ENCODE results near the gene PCSK5. TPM values are rescaled to one million over a fixed set of nuclear protein-coding genes. Genes with fewer than 3 reads are reported as not detected.

Gene PCSK5
- total and polyA plus RNA-seq, 2 donors (not counting 3 experiments of a cell fraction or from before 2014, with no cell fraction given), result 2.6 to 4.8 TPM

GRCh38 chr9:75894566-75894965, 4.1 kb downstream of the PCSK5 start:
- Histone ChIP-seq H3K4me1 (ENCODE audit: control insufficient read depth, extremely low read depth, insufficient read depth, low read length) (peaks cover 18% of the 10 kb centered on the region), H3K36me3 (ENCODE audit: control insufficient read depth in 2 of 2, extremely low read depth in 1 of 2, insufficient read depth in 2 of 2, low read length in 2 of 2) (no peaks in the 10 kb centered on the region), H2AFZ (ENCODE audit: low read depth, low read length) (no peak overlapping the region), H3K27me3 (ENCODE audit: control insufficient read depth in 2 of 2, insufficient read depth in 2 of 2, low read length in 2 of 2) (peaks cover 0 to 6% of the 10 kb centered on the region in 2 experiments), H3K27ac (ENCODE audit: insufficient read depth, low read depth, low read length) (no peak overlapping the region), H3K9ac (replicated peaks; ENCODE audit: extremely low read depth, insufficient read depth, low read length) (no peak overlapping the region), H3K4me3 (replicated peaks in 1 of 3; ENCODE audit: insufficient read depth in 1 of 3, low read depth in 1 of 3, low read length in 3 of 3) (no peak overlapping the region), H3K9me3 (replicated peaks; ENCODE audit: control insufficient read depth, insufficient read depth, low read length) (no peaks in the 10 kb centered on the region), H4K20me1 (replicated peaks; ENCODE audit: control insufficient read depth, extremely low read depth, insufficient read depth, low read length) (no peaks in the 10 kb centered on the region), H3K9me1 (replicated peaks; ENCODE audit: control insufficient read depth, extremely low read depth, insufficient read depth, low read length) (no peaks in the 10 kb centered on the region), H3K79me2 (ENCODE audit: control insufficient read depth, insufficient read depth, low read length) (no peaks in the 10 kb centered on the region), H3K4me2 (ENCODE audit: insufficient read depth, low read length) (no peak overlapping the region)
- no peak for DNase-seq (ENCODE audit: low read depth, low spot score)
- dilution Hi-C loops (cut with MboI; ENCODE audit: extremely low pct_ligation_motif_present, low sequenced_read_pairs), result no loop called here
- ChIA-PET CTCF (interaction anchor here (0.8 to 1.2 kb wide), 2 partner anchors 16 to 28 kb away, joined by 3 read pairs; no protein-coding TSS in a partner anchor), POLR2A (no interaction called here)
- FAIRE-seq, result no peak
- intact Hi-C loops (cut with micrococcal nuclease), result loop anchor here (5.0 to 10.0 kb wide), 6 partner anchors 290 to 870 kb away; partner anchors contain the start of genes CARNMT1, GCNT1 and RFK
- no TSS peak for BruUV-seq (replicated peaks)
- no peak for TF ChIP-seq EZH2 (IDR thresholded peaks at IDR 0.05; ENCODE audit: borderline replicate concordance, low read depth, low read length, severe bottlenecking)
- no peak for TF ChIP-seq POLR2AphosphoS5 (IDR thresholded peaks at IDR 0.05; ENCODE audit: insufficient read depth, low read depth, low read length)
- no peak for TF ChIP-seq FOS (IDR thresholded peaks at IDR 0.05; ENCODE audit: borderline replicate concordance, insufficient read depth, low read length)
- no peak for TF ChIP-seq GATA2 (IDR thresholded peaks at IDR 0.05; ENCODE audit: insufficient read depth, insufficient read length, low read depth, low read length)
- TF ChIP-seq MAX (IDR thresholded peaks at IDR 0.05; ENCODE audit: insufficient read depth, insufficient read length), result no peak
- no peak for TF ChIP-seq MYC (IDR thresholded peaks at IDR 0.05; ENCODE audit: low read depth, low read length)
- TF ChIP-seq JUN (IDR thresholded peaks at IDR 0.05; ENCODE audit: borderline replicate concordance, insufficient read depth, insufficient read length, low read depth), result no peak
- TF ChIP-seq CTCF (IDR thresholded peaks at IDR 0.05; ENCODE audit: extremely low read depth in 1 of 2, insufficient read depth in 1 of 2, low read depth in 1 of 2, low read length in 2 of 2), result no peak
- no peak for TF ChIP-seq POLR2A (IDR thresholded peaks at IDR 0.05; ENCODE audit: low read depth, low read length)
